ENCODE results near the gene NGLY1.

NGLY1 gene

GRCh38 chr3:25784971-25785370 is 1.7 kb upstream of the NGLY1 start:
- ATAC-seq (ENCODE audit: low read depth) = no peak
- Histone ChIP-seq H3K4me3 (ENCODE audit: severe bottlenecking) (no peak overlapping the region), H3K27ac (ENCODE audit: poor library complexity, severe bottlenecking) (no peak overlapping the region), H3K9me3 (ENCODE audit: severe bottlenecking) (no peaks in the 10 kb centered on the region), H3K36me3 (ENCODE audit: low read depth) (no peaks in the 10 kb centered on the region), H3K27me3 (ENCODE audit: insufficient read depth, poor library complexity, severe bottlenecking) (no peaks in the 10 kb centered on the region), H3K4me1 (ENCODE audit: insufficient read depth, poor library complexity, severe bottlenecking) (peaks cover 14% of the 10 kb centered on the region)
- DNase-seq (ENCODE audit: low spot score) = no peak
- TF ChIP-seq, protein P1, sequence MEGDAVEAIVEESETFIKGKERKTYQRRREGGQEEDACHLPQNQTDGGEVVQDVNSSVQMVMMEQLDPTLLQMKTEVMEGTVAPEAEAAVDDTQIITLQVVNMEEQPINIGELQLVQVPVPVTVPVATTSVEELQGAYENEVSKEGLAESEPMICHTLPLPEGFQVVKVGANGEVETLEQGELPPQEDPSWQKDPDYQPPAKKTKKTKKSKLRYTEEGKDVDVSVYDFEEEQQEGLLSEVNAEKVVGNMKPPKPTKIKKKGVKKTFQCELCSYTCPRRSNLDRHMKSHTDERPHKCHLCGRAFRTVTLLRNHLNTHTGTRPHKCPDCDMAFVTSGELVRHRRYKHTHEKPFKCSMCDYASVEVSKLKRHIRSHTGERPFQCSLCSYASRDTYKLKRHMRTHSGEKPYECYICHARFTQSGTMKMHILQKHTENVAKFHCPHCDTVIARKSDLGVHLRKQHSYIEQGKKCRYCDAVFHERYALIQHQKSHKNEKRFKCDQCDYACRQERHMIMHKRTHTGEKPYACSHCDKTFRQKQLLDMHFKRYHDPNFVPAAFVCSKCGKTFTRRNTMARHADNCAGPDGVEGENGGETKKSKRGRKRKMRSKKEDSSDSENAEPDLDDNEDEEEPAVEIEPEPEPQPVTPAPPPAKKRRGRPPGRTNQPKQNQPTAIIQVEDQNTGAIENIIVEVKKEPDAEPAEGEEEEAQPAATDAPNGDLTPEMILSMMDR (IDR thresholded peaks at IDR 0.05; ENCODE audit: poor library complexity, severe bottlenecking) = no peak

- H3K4me1 ChIP-seq (ENCODE audit: insufficient read depth, poor library complexity, severe bottlenecking) = peaks cover 11% of the 10 kb centered on the region
- H3K9me3 ChIP-seq (ENCODE audit: severe bottlenecking) = no peaks in the 10 kb centered on the region
- H3K4me3 ChIP-seq (ENCODE audit: severe bottlenecking) = peak overlapping the region; percentile 94
- H3K27me3 ChIP-seq (ENCODE audit: insufficient read depth, poor library complexity, severe bottlenecking) = no peaks in the 10 kb centered on the region
- TF ChIP-seq, protein P1 (IDR thresholded peaks at IDR 0.05; ENCODE audit: poor library complexity, severe bottlenecking) = no peak
- H3K36me3 ChIP-seq (ENCODE audit: low read depth) = no peaks in the 10 kb centered on the region
- H3K27ac ChIP-seq (ENCODE audit: poor library complexity, severe bottlenecking) = peak overlapping the region; percentile 41
- DNase-seq (ENCODE audit: low spot score) (peak; percentile 56), ATAC-seq (ENCODE audit: low read depth) (peak; percentile 48)
Measured at GRCh38 chr3:25783661-25784512, 644 bp upstream of the NGLY1 start.

- no peak for ATAC-seq (ENCODE audit: low read depth)
- no peak for DNase-seq (ENCODE audit: low spot score)
- TF ChIP-seq, protein P1 (IDR thresholded peaks at IDR 0.05; ENCODE audit: poor library complexity, severe bottlenecking) = no peak
- peak overlapping the region; percentile 94 for H3K4me3 ChIP-seq (ENCODE audit: severe bottlenecking)
- H3K4me1 ChIP-seq (ENCODE audit: insufficient read depth, poor library complexity, severe bottlenecking) = peaks cover 5% of the 10 kb centered on the region
- no peaks in the 10 kb centered on the region for H3K9me3 ChIP-seq (ENCODE audit: severe bottlenecking)
- H3K36me3 ChIP-seq (ENCODE audit: low read depth) = peaks cover 8% of the 10 kb centered on the region
- peak overlapping the region; percentile 41 for H3K27ac ChIP-seq (ENCODE audit: poor library complexity, severe bottlenecking)
- no peaks in the 10 kb centered on the region for H3K27me3 ChIP-seq (ENCODE audit: insufficient read depth, poor library complexity, severe bottlenecking)
Measured at GRCh38 chr3:25782636-25782937, 656 bp downstream of the NGLY1 start.

DNA sequence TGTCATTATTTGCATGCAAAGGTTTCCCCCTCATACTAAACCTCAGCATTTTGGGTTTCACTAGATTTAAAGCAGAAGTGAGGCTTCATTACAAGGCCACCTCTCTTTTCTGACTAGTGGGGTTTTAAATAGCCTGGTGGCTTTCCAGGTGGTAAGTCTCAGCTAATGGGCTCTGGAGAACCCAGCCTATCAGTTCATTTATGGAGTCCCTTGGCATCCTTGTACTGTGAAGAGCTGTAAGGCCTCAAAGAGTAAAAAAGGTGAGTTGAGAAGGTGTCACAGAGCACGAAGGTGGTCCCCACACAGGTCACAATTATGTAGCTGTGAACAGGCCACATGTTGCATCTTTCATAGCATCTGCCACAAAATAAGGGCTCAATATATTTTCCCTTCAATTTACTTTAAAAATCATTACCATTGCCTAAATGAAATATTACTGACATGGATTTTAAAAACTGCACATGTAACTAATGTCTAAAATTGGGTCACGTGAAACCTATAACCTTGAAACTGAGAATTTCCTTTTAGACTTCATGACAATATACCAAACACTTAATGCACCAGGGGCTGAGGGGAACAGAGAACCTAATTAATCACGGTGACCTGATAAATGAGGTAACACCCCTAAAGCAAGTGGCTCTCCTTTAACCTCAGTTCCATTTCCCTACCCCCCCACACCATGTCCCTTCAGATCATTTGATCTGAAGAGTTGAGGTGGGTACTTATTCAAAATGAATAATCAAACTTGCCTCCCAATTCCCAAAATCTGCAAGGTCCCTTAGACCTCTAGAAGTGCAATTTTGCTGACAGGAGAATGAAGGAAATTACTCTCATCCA is 1.3 kb downstream of the NGLY1 start:
- Histone ChIP-seq H3K4me1 (ENCODE audit: insufficient read depth, poor library complexity, severe bottlenecking) (peaks cover 5% of the 10 kb centered on the region), H3K27ac (ENCODE audit: poor library complexity, severe bottlenecking) (no peak overlapping the region), H3K36me3 (ENCODE audit: low read depth) (peaks cover 10% of the 10 kb centered on the region), H3K27me3 (ENCODE audit: insufficient read depth, poor library complexity, severe bottlenecking) (no peaks in the 10 kb centered on the region), H3K9me3 (ENCODE audit: severe bottlenecking) (no peaks in the 10 kb centered on the region), H3K4me3 (ENCODE audit: severe bottlenecking) (peak overlapping the region; percentile 94)
- ATAC-seq (ENCODE audit: low read depth) (no peak), DNase-seq (ENCODE audit: low spot score) (no peak)
- TF ChIP-seq, protein P1 (IDR thresholded peaks at IDR 0.05; ENCODE audit: poor library complexity, severe bottlenecking) = no peak
